A673 (cell line): ENCODE results near the gene TIGD2.

ENCODE experiments used
- EZH2 ChIP-seq: fragments of 200-600 bp; sonication (generic); IDR thresholded peaks from 2 replicates; pipeline ENCODE4 v1.6.1; 2017; ENCODE audit warnings: borderline replicate concordance, low read depth, mild to moderate bottlenecking, mixed read lengths, antibody characterized with exemption, low read length; ENCODE audit not compliant: poor library complexity, severe bottlenecking
- TF ChIP-seq, protein P1 (sequence below): fragments of 300-800, 200-600 bp; sonication (generic); conservative IDR thresholded peaks from 2 replicates; pipeline ENCODE4 v1.5.1; 2017; ENCODE audit warnings: low read depth, mild to moderate bottlenecking, antibody characterized with exemption, low read length, moderate library complexity, mixed read lengths

DNA sequence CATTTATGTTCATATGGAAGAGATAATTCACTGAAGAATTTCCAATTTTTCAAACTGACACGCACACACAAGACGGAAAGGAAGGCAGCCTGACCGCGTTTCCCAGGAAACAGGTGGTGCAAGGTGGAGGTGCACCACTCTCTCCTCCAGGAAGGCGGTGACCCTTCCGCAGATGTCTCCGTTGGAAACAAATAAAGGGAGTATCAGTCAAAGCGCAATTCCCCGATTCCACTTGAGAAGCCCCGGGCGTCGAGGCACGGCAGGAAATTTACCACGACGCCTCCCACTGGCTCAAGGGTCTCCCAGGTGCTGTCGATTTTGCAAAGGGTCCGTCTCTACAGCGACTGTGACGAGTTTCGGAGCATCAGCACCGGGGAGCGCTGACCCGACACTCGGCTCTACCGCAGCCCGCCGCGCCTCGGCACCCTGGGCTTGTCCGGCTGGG is 770 bp upstream of the TIGD2 start:
- TF ChIP-seq, protein P1, sequence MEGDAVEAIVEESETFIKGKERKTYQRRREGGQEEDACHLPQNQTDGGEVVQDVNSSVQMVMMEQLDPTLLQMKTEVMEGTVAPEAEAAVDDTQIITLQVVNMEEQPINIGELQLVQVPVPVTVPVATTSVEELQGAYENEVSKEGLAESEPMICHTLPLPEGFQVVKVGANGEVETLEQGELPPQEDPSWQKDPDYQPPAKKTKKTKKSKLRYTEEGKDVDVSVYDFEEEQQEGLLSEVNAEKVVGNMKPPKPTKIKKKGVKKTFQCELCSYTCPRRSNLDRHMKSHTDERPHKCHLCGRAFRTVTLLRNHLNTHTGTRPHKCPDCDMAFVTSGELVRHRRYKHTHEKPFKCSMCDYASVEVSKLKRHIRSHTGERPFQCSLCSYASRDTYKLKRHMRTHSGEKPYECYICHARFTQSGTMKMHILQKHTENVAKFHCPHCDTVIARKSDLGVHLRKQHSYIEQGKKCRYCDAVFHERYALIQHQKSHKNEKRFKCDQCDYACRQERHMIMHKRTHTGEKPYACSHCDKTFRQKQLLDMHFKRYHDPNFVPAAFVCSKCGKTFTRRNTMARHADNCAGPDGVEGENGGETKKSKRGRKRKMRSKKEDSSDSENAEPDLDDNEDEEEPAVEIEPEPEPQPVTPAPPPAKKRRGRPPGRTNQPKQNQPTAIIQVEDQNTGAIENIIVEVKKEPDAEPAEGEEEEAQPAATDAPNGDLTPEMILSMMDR, result no peak
- no peak for TF ChIP-seq EZH2
